IMR-90 (cell line): ENCODE results near the gene SLC2A13. TPM values are rescaled to one million over a fixed set of nuclear protein-coding genes. Genes with fewer than 3 reads are reported as not detected.

Experiments
- ATAC-seq: fragments of 200-7000 bp; cut with Tn5 transposase; 2 replicates; pipeline ENCODE4 v1.9.1; 2020; ENCODE audit warnings: low read depth, mild to moderate bottlenecking, moderate library complexity
- BruUV-seq: library from RNA; stranded (reverse); fragments of 400-500 nt; replicated peaks from 2 replicates; lab custom pipeline; 2021; lab: Mats Ljungman, UMichigan
- CTCF ChIA-PET: fragments of 300-600 bp; formaldehyde crosslinking; extraction: SDS; loops from one replicate; lab custom pipeline; 2021; ENCODE audit warnings: antibody characterized with exemption; lab: Yijun Ruan, JAX
- POLR2A ChIA-PET: fragments of 300-600 bp; sonication (Branson Sonifier 250); formaldehyde crosslinking; loops from one replicate; lab custom pipeline; 2022; ENCODE audit warnings: antibody characterized with exemption; ENCODE audit not compliant: unreplicated experiment; lab: Charles Lee
- DNase-seq: peaks from one replicate; pipeline ENCODE4 v3.0.0; 2013
- H2AFZ ChIP-seq: replicated peaks from 2 replicates; pipeline ENCODE3; 2013; ENCODE audit warnings: low read length, mild to moderate bottlenecking; ENCODE audit not compliant: poor library complexity
- H2AK5ac ChIP-seq: 2 replicates; pipeline ENCODE4 v1.6.1; 2013; ENCODE audit warnings: low read depth, low read length, inconsistent platforms
- H2AK9ac ChIP-seq: replicated peaks from 2 replicates; pipeline ENCODE3; 2013; ENCODE audit warnings: mild to moderate bottlenecking, low read depth, low read length, moderate library complexity; ENCODE audit not compliant: poor library complexity
- H2BK120ac ChIP-seq: 2 replicates; pipeline ENCODE4 v1.6.1; 2013; ENCODE audit warnings: low read depth, low read length, inconsistent platforms
- H2BK15ac ChIP-seq: 3 replicates; pipeline ENCODE4 v1.6.1; 2013; ENCODE audit warnings: low read depth, low read length, inconsistent platforms
- H2BK20ac ChIP-seq: 2 replicates; pipeline ENCODE4 v1.6.1; 2013; ENCODE audit warnings: low read depth, mild to moderate bottlenecking, inconsistent platforms, low read length, moderate library complexity
- H2BK5ac ChIP-seq: 2 replicates; pipeline ENCODE4 v1.6.1; 2013; ENCODE audit warnings: mild to moderate bottlenecking, low read depth, low read length, inconsistent platforms; ENCODE audit not compliant: poor library complexity, severe bottlenecking
- H3K14ac ChIP-seq: replicated peaks from 2 replicates; pipeline ENCODE4 v1.6.1; 2013; ENCODE audit warnings: low read depth, low read length, inconsistent platforms
- H3K18ac ChIP-seq: 2 replicates; pipeline ENCODE4 v1.6.1; 2013; ENCODE audit warnings: low read depth, low read length, control low read depth
- H3K23ac ChIP-seq: 2 replicates; pipeline ENCODE4 v1.6.1; 2013; ENCODE audit warnings: low read depth, low read length, inconsistent platforms
- H3K27ac ChIP-seq: 2 replicates; pipeline ENCODE4 v1.5.1; 2013; ENCODE audit warnings: mild to moderate bottlenecking, control low read depth, low read length; ENCODE audit not compliant: insufficient read depth
- H3K27me3 ChIP-seq: 2 replicates; pipeline ENCODE4 v1.6.1; 2013; ENCODE audit warnings: low read length; ENCODE audit not compliant: control insufficient read depth, insufficient read depth
- H3K36me3 ChIP-seq: 2 replicates; pipeline ENCODE4 v1.6.1; 2013; ENCODE audit warnings: low read length, mixed read lengths; ENCODE audit not compliant: control insufficient read depth, insufficient read depth
- H3K4ac ChIP-seq: 2 replicates; pipeline ENCODE4 v1.6.1; 2013; ENCODE audit warnings: low read depth, low read length, inconsistent platforms
- H3K4me1 ChIP-seq: 2 replicates; pipeline ENCODE4 v1.6.1; 2013; ENCODE audit warnings: low read length, mixed read lengths; ENCODE audit not compliant: control insufficient read depth, insufficient read depth
- H3K4me2 ChIP-seq: 2 replicates; pipeline ENCODE4 v1.6.1; 2013; ENCODE audit warnings: low read depth, mild to moderate bottlenecking, control low read depth, low read length, moderate library complexity
- H3K4me3 ChIP-seq: 2 replicates; pipeline ENCODE4 v1.5.1; 2013; ENCODE audit warnings: low read depth, mild to moderate bottlenecking, control low read depth, low read length, moderate library complexity; ENCODE audit not compliant: insufficient read depth
- H3K56ac ChIP-seq: 2 replicates; pipeline ENCODE4 v1.6.1; 2013; ENCODE audit warnings: low read length, inconsistent platforms; ENCODE audit not compliant: insufficient read depth; ENCODE audit errors: extremely low read depth
- H3K79me1 ChIP-seq, 2 experiments: 2 replicates each; pipeline ENCODE4 v1.6.1; 2013; ENCODE audit warnings: low read length in 2 of 2, inconsistent platforms in 1 of 2, low read depth in 1 of 2
- H3K9ac ChIP-seq: 2 replicates; pipeline ENCODE4 v1.6.1; 2013; ENCODE audit warnings: low read depth, low read length, control low read depth
- H3K9me1 ChIP-seq: 2 replicates; pipeline ENCODE4 v1.6.1; 2013; ENCODE audit warnings: low read length, inconsistent platforms; ENCODE audit not compliant: insufficient read depth
- H3K9me3 ChIP-seq: 2 replicates; pipeline ENCODE4 v1.6.1; 2013; ENCODE audit warnings: low read length; ENCODE audit not compliant: control insufficient read depth, insufficient read depth
- H4K20me1 ChIP-seq: 2 replicates; pipeline ENCODE4 v1.6.1; 2013; ENCODE audit warnings: low read length, inconsistent platforms; ENCODE audit not compliant: insufficient read depth
- H4K5ac ChIP-seq: 2 replicates; pipeline ENCODE4 v1.6.1; 2013; ENCODE audit warnings: mild to moderate bottlenecking, low read depth, low read length, control low read depth
- H4K8ac ChIP-seq, 2 experiments: 2 replicates each; pipeline ENCODE4 v1.6.1; 2013; ENCODE audit warnings: low read depth in 2 of 2, low read length in 2 of 2, control low read depth in 1 of 2, inconsistent platforms in 1 of 2
- H4K91ac ChIP-seq: 2 replicates; pipeline ENCODE4 v1.6.1; 2013; ENCODE audit warnings: low read depth, low read length, inconsistent platforms; ENCODE audit not compliant: insufficient read depth
- BHLHE40 ChIP-seq: fragments of 150-350 bp; IDR thresholded peaks from 2 replicates; pipeline ENCODE4 v1.6.1; 2016; ENCODE audit warnings: mild to moderate bottlenecking, low read depth, low read length
- CEBPB ChIP-seq: IDR thresholded peaks from 2 replicates; pipeline ENCODE4 v1.6.1; 2012; ENCODE audit warnings: low read depth, low read length, improper control_type of control experiment
- CHD1 ChIP-seq: IDR thresholded peaks from 2 replicates; pipeline ENCODE4 v1.6.1; 2012; ENCODE audit warnings: low read depth, low read length, improper control_type of control experiment
- FOS ChIP-seq: fragments of 150-350 bp; IDR thresholded peaks from 2 replicates; pipeline ENCODE4 v1.6.1; 2016; ENCODE audit warnings: low read depth, low read length
- MAFK ChIP-seq: IDR thresholded peaks from 2 replicates; pipeline ENCODE4 v1.6.1; 2012; ENCODE audit warnings: low read depth, low read length, improper control_type of control experiment
- MAZ ChIP-seq: IDR thresholded peaks from 2 replicates; pipeline ENCODE4 v1.6.1; 2012; ENCODE audit warnings: low read depth, mild to moderate bottlenecking, low read length, improper control_type of control experiment, moderate library complexity, borderline replicate concordance
- MXI1 ChIP-seq: IDR thresholded peaks from 2 replicates; pipeline ENCODE4 v1.6.1; 2012; ENCODE audit warnings: low read depth, mild to moderate bottlenecking, low read length, moderate library complexity, borderline replicate concordance
- NFE2L2 ChIP-seq: fragments of 150-350 bp; IDR thresholded peaks from 2 replicates; pipeline ENCODE4 v1.6.1; 2016; ENCODE audit warnings: low read depth, mild to moderate bottlenecking, low read length
- POLR2A ChIP-seq: IDR thresholded peaks from 2 replicates; pipeline ENCODE4 v1.6.1; 2012; ENCODE audit warnings: mild to moderate bottlenecking, low read depth, low read length
- RAD21 ChIP-seq: IDR thresholded peaks from 2 replicates; pipeline ENCODE4 v1.6.1; 2012; ENCODE audit warnings: low read length, improper control_type of control experiment
- RCOR1 ChIP-seq: IDR thresholded peaks from 2 replicates; pipeline ENCODE4 v1.6.1; 2012; ENCODE audit warnings: mild to moderate bottlenecking, low read length, improper control_type of control experiment; ENCODE audit not compliant: insufficient replicate concordance
- RFX5 ChIP-seq: IDR thresholded peaks from 2 replicates; pipeline ENCODE4 v1.8.0; 2012; ENCODE audit warnings: low read depth, mild to moderate bottlenecking, low read length, moderate library complexity
- SMC3 ChIP-seq: fragments of 150-350 bp; IDR thresholded peaks from 2 replicates; pipeline ENCODE4 v1.6.1; 2016; ENCODE audit warnings: low read depth, mild to moderate bottlenecking, antibody characterized with exemption, low read length, moderate library complexity
- USF2 ChIP-seq: fragments of 150-350 bp; IDR thresholded peaks from 2 replicates; pipeline ENCODE4 v1.6.1; 2017; ENCODE audit warnings: mild to moderate bottlenecking, antibody characterized with exemption, low read length, low read depth
- WGBS, 2 experiments: methylation state at CpG; one replicate each; pipeline versions ENCODE4 v1.1.5 to v1.1.7; 2013; ENCODE audit warnings: missing lambda C conversion rate in 2 of 2; ENCODE audit not compliant: insufficient read length in 1 of 2; ENCODE audit errors: extremely low coverage in 2 of 2; 5-methylcytosine and 5-hydroxymethylcytosine counted together
- dilution Hi-C: fragments of 300-500 bp; cut with HindIII; formaldehyde crosslinking; loops from one replicate; pipeline ENCODE4 v1.14.3; 2018; ENCODE audit warnings: low sequenced_read_pairs; ENCODE audit not compliant: unreplicated experiment
- in situ Hi-C: fragments of 300-500 bp; cut with MboI; formaldehyde crosslinking; loops from 3 replicates; pipeline ENCODE4 v1.14.3; 2019; ENCODE audit warnings: low sequenced_read_pairs, inconsistent platforms, mixed read lengths
- intact Hi-C: fragments of 100-400 bp; cut with micrococcal nuclease; formaldehyde crosslinking; loops from 2 replicates; pipeline ENCODE4 v1.10.0; 2022
- polyA plus RNA-seq, 3 experiments: library from polyadenylated mRNA; depleted of rRNA; stranded (reverse); fragments of >200 nt; gene quantifications; 2 replicates each; pipeline ENCODE4 v1.2.3, GENCODE V29; 2012; ENCODE audit warnings: low replicate concordance in 1 of 3
- total RNA-seq: library from RNA; depleted of rRNA; stranded (reverse); fragments of >200 nt; gene quantifications from 2 replicates; pipeline ENCODE4 v1.2.3, GENCODE V29; 2012
- TF ChIP-seq, protein P1 (sequence below): fragments of 150-350 bp; IDR thresholded peaks from 2 replicates; pipeline ENCODE4 v1.6.1; 2016; ENCODE audit warnings: low read depth, mild to moderate bottlenecking, low read length, moderate library complexity, borderline replicate concordance
- TF ChIP-seq, protein P2 (sequence below): conservative IDR thresholded peaks from 2 replicates; pipeline ENCODE4 v1.5.1; 2012; ENCODE audit warnings: mild to moderate bottlenecking, low read depth, low read length, improper control_type of control experiment

Gene SLC2A13
- total and polyA plus RNA-seq, 2 of the 4 experiments (the other 2 are of a cell fraction) = 1.5 to 3.9 TPM

- TF ChIP-seq MXI1 (no peak), FOS (no peak), POLR2A (no peak), CHD1 (no peak), RCOR1 (no peak), MAZ (no peak), CEBPB (no peak), MAFK (no peak), BHLHE40 (no peak), RFX5 (no peak), RAD21 (no peak), USF2 (no peak), SMC3 (no peak), NFE2L2 (no peak)
- TF ChIP-seq, protein P1, sequence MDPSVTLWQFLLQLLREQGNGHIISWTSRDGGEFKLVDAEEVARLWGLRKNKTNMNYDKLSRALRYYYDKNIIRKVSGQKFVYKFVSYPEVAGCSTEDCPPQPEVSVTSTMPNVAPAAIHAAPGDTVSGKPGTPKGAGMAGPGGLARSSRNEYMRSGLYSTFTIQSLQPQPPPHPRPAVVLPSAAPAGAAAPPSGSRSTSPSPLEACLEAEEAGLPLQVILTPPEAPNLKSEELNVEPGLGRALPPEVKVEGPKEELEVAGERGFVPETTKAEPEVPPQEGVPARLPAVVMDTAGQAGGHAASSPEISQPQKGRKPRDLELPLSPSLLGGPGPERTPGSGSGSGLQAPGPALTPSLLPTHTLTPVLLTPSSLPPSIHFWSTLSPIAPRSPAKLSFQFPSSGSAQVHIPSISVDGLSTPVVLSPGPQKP = no peak
- TF ChIP-seq, protein P2, sequence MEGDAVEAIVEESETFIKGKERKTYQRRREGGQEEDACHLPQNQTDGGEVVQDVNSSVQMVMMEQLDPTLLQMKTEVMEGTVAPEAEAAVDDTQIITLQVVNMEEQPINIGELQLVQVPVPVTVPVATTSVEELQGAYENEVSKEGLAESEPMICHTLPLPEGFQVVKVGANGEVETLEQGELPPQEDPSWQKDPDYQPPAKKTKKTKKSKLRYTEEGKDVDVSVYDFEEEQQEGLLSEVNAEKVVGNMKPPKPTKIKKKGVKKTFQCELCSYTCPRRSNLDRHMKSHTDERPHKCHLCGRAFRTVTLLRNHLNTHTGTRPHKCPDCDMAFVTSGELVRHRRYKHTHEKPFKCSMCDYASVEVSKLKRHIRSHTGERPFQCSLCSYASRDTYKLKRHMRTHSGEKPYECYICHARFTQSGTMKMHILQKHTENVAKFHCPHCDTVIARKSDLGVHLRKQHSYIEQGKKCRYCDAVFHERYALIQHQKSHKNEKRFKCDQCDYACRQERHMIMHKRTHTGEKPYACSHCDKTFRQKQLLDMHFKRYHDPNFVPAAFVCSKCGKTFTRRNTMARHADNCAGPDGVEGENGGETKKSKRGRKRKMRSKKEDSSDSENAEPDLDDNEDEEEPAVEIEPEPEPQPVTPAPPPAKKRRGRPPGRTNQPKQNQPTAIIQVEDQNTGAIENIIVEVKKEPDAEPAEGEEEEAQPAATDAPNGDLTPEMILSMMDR = no peak
- WGBS, 2 experiments = no CpG with 5 or more reads among the region's 4 CpGs
Observed at GRCh38 chr12:40020261-40020691, 85.6 kb downstream of the SLC2A13 start.

More at GRCh38 chr12:40020261-40020691, 85.6 kb downstream of the SLC2A13 start:
- Histone ChIP-seq H3K9me3 (no peaks in the 10 kb centered on the region), H3K9ac (no peak overlapping the region), H2BK20ac (no peak overlapping the region), H2AK5ac (no peak overlapping the region), H3K27ac (no peak overlapping the region), H3K4me1 (peaks cover 3% of the 10 kb centered on the region), H4K5ac (no peak overlapping the region), H4K91ac (no peak overlapping the region), H2AK9ac (no peak overlapping the region), H3K14ac (no peak overlapping the region), H3K4me2 (no peak overlapping the region), H3K36me3 (no peaks in the 10 kb centered on the region), H3K4ac (no peak overlapping the region), H2BK5ac (no peak overlapping the region), H2AFZ (no peak overlapping the region), H4K8ac (no peak overlapping the region), H2BK120ac (no peak overlapping the region), H3K18ac (no peak overlapping the region), H2BK15ac (no peak overlapping the region), H4K20me1 (no peaks in the 10 kb centered on the region), H3K27me3 (no peaks in the 10 kb centered on the region), H3K4me3 (no peak overlapping the region), H3K79me1 (no peaks in the 10 kb centered on the region), H3K56ac (no peak overlapping the region), H3K23ac (no peak overlapping the region), H3K9me1 (peaks cover 4% of the 10 kb centered on the region)
- ATAC-seq (no peak), DNase-seq (no peak)
- in situ Hi-C loops (no loop called here), intact Hi-C loops (no loop called here), dilution Hi-C loops (no loop called here)
- POLR2A ChIA-PET = no interaction called here
- CTCF ChIA-PET = interaction anchor here (1.6 kb wide), 1 partner anchor 9 kb away, joined by 6 read pairs; no protein-coding TSS in a partner anchor
- no TSS peak for BruUV-seq
